Measurements from ENCODE around the gene PALM.
"Not testable (repeated sequence)": the region's sequence is repeated elsewhere in the genome, so short reads cannot be mapped to it uniquely, and the experiment has no call there.

The PALM gene

GRCh38 chr19:708154-709143 is at the start of gene PALM:
TSS of gene PALM (plus strand) at chr19:708935. CDS start at chr19:709147, 212 bp downstream.
- DNase-seq (ENCODE audit: low read depth in 2 of 2), result no peak

GRCh38 chr19:660793-661426 is 47.8 kb upstream of the PALM start:
- DNase-seq (ENCODE audit: low read depth in 2 of 2), result no peak

- peak; percentile 36 to 49 for DNase-seq (ENCODE audit: low read depth in 2 of 2)
Observed at GRCh38 chr19:661427-662196, 47.1 kb upstream of the PALM start.

GRCh38 chr19:662207-662961 is 46.4 kb upstream of the PALM start:
- peak; percentile 58 to 69 for DNase-seq (ENCODE audit: low read depth in 2 of 2)

- peak; percentile 85 to 93 for DNase-seq (ENCODE audit: low read depth in 2 of 2)
Observed at GRCh38 chr19:662962-663681, 45.6 kb upstream of the PALM start, which contains the start of gene RNF126. TSS of gene RNF126 (minus strand) at chr19:663214. CDS start at chr19:663121, 93 bp downstream.

GRCh38 chr19:663682-664117 is 45.0 kb upstream of the PALM start:
- DNase-seq (ENCODE audit: low read depth in 2 of 2), result no peak

GRCh38 chr19:664913-665443 is 43.8 kb upstream of the PALM start:
- DNase-seq (ENCODE audit: low read depth in 2 of 2), result peak; percentile 45 to 57

- not testable (repeated sequence) for DNase-seq (ENCODE audit: low read depth in 2 of 2)
Observed at GRCh38 chr19:666985-667573, 41.7 kb upstream of the PALM start.

GRCh38 chr19:668675-669434 is 39.9 kb upstream of the PALM start:
- DNase-seq (ENCODE audit: low read depth in 2 of 2), result not testable (repeated sequence)

GRCh38 chr19:670609-671075 is 38.1 kb upstream of the PALM start:
- DNase-seq (ENCODE audit: low read depth in 2 of 2), result no peak

- DNase-seq (ENCODE audit: low read depth in 2 of 2), result no peak
Observed at GRCh38 chr19:674282-675151, 34.2 kb upstream of the PALM start.

GRCh38 chr19:676007-676338 is 32.8 kb upstream of the PALM start:
- no peak for DNase-seq (ENCODE audit: low read depth in 2 of 2)

- no peak for DNase-seq (ENCODE audit: low read depth in 2 of 2)
Observed at GRCh38 chr19:676339-677105, 32.2 kb upstream of the PALM start, which contains the start of gene FSTL3. TSS of gene FSTL3 (plus strand) at chr19:676392. CDS start at chr19:676424, 32 bp downstream.

- no peak for DNase-seq (ENCODE audit: low read depth in 2 of 2)
Observed at GRCh38 chr19:677201-677600, 31.5 kb upstream of the PALM start.

- no peak for DNase-seq (ENCODE audit: low read depth in 2 of 2)
Observed at GRCh38 chr19:677601-678436, 30.9 kb upstream of the PALM start.

GRCh38 chr19:678791-679388 is 29.8 kb upstream of the PALM start:
- DNase-seq (ENCODE audit: low read depth in 2 of 2), result no peak
